Stimulated activated CD4-positive, alpha-beta T cell treated with anti-CD3 and anti-CD28 coated beads, TNF-alpha, amount 100 ng/mL, for 4 hours (primary cell): Measurements from ENCODE around the gene TMPRSS12.
"Not testable (repeated sequence)": the region's sequence is repeated elsewhere in the genome, so short reads cannot be mapped to it uniquely, and the experiment has no call there.

ENCODE experiments used
- DNase-seq, 3 experiments: peaks; one replicate each; pipeline ENCODE4 v3.0.0-alpha.2; 2020; ENCODE audit warnings: low read depth in 3 of 3

Gene TMPRSS12

GRCh38 chr12:50926415-50926814, 83.7 kb downstream of the TMPRSS12 start:
- no peak for DNase-seq

GRCh38 chr12:50926932-50927331, 84.2 kb downstream of the TMPRSS12 start:
- not testable (repeated sequence) for DNase-seq

GRCh38 chr12:50927356-50927755, 84.6 kb downstream of the TMPRSS12 start:
- DNase-seq: no peak

GRCh38 chr12:50927766-50928224, 85.1 kb downstream of the TMPRSS12 start:
- DNase-seq: no peak

GRCh38 chr12:50928392-50928791, 85.7 kb downstream of the TMPRSS12 start:
- DNase-seq: no peak

- DNase-seq: no peak
Measured at GRCh38 chr12:50929831-50930230, 87.1 kb downstream of the TMPRSS12 start.

GRCh38 chr12:50930477-50930876, 87.8 kb downstream of the TMPRSS12 start:
- DNase-seq: not testable (repeated sequence)

- no peak for DNase-seq
Measured at GRCh38 chr12:50932787-50933280, 90.1 kb downstream of the TMPRSS12 start.

GRCh38 chr12:50933459-50934124, 90.9 kb downstream of the TMPRSS12 start:
- DNase-seq: no peak

GRCh38 chr12:50934371-50934851, 91.7 kb downstream of the TMPRSS12 start:
- DNase-seq: no peak

- DNase-seq: no peak
Measured at GRCh38 chr12:50934981-50935807, 92.5 kb downstream of the TMPRSS12 start.

- DNase-seq: no peak
Measured at GRCh38 chr12:50936821-50937530, 94.2 kb downstream of the TMPRSS12 start.
